HCT116 (cell line): ENCODE data around the gene DPP4. TPM values are rescaled to one million over a fixed set of nuclear protein-coding genes. Genes with fewer than 3 reads are reported as not detected.

ENCODE experiments used
- ATAC-seq: fragments of 200-7000 bp; cut with Tn5 transposase; 2 replicates; pipeline ENCODE4 v1.9.1; 2020; ENCODE audit warnings: mild to moderate bottlenecking, moderate library complexity
- BruUV-seq: library from RNA; stranded (reverse); fragments of 400-500 nt; replicated peaks from 2 replicates; lab custom pipeline; 2021; lab: Mats Ljungman, UMichigan
- CTCF ChIA-PET: fragments of 300-600 bp; sonication (Branson Sonifier 250); formaldehyde crosslinking; loops from one replicate; lab custom pipeline; 2021; ENCODE audit warnings: antibody characterized with exemption; lab: Charles Lee
- POLR2A ChIA-PET: fragments of 300-600, 350-600 bp; sonication (Branson Sonifier 250); formaldehyde crosslinking; loops from one replicate; lab custom pipeline; 2021; ENCODE audit warnings: antibody characterized with exemption; lab: Charles Lee
- RAD21 ChIA-PET, 2 experiments: fragments of 300-600 bp; sonication (Branson Sonifier 250); formaldehyde crosslinking; loops; one replicate each; lab custom pipeline; 2023; ENCODE audit warnings: low total read pairs in 2 of 2; ENCODE audit not compliant: uncharacterized antibody in 2 of 2, unreplicated experiment in 2 of 2, low non-redundant PET in 1 of 2; lab: Charles Lee
- DNase-seq: peaks from one replicate; pipeline ENCODE4 v3.0.0-alpha.2; 2010; ENCODE audit warnings: low read depth, low spot score
- H2AFZ ChIP-seq: fragments of 200-600 bp; shearing (Covaris generic), sonication (generic); 2 replicates; pipeline ENCODE4 v1.6.1; 2017; ENCODE audit warnings: low read depth, mixed run types, mixed read lengths, antibody characterized with exemption, low read length; ENCODE audit not compliant: poor library complexity, severe bottlenecking
- H3K27ac ChIP-seq: 2 replicates; pipeline ENCODE4 v1.5.1; 2012; ENCODE audit warnings: low read depth, low read length
- H3K27me3 ChIP-seq: fragments of 200-600 bp; sonication (generic); 2 replicates; pipeline ENCODE4 v1.6.1; 2016; ENCODE audit warnings: mixed run types, low read length, mixed read lengths; ENCODE audit not compliant: insufficient read depth
- H3K36me3 ChIP-seq, 2 experiments: fragments of 200-500 bp in 1 of 2; fragments of 200-600 bp in 1 of 2; sonication (Bioruptor generic) in 1 of 2; sonication (generic) in 1 of 2; 2 replicates each; pipeline versions ENCODE4 v1.5.1 to v1.6.1; 2014 to 2016; ENCODE audit warnings: low read length in 2 of 2, inconsistent platforms in 1 of 2, mixed read lengths in 1 of 2, mixed run types in 1 of 2; ENCODE audit not compliant: insufficient read depth in 2 of 2, control insufficient read depth in 1 of 2
- H3K4me1 ChIP-seq, 2 experiments: fragments of 200-600 bp in 1 of 2; sonication (generic) in 1 of 2; 2 replicates each; pipeline versions ENCODE4 v1.5.1 to v1.6.1; 2012 to 2017; ENCODE audit warnings: low read length in 2 of 2, inconsistent platforms in 1 of 2, mild to moderate bottlenecking in 1 of 2, mixed read lengths in 1 of 2, mixed run types in 1 of 2, moderate library complexity in 1 of 2; ENCODE audit not compliant: insufficient read depth in 2 of 2, control insufficient read depth in 1 of 2
- H3K4me2 ChIP-seq: fragments of 200-600 bp; sonication (generic); 2 replicates; pipeline ENCODE4 v1.6.1; 2017; ENCODE audit warnings: mixed run types, low read length, mixed read lengths
- H3K4me3 ChIP-seq, 2 experiments: fragments of 200-600 bp in 1 of 2; sonication (generic) in 1 of 2; replicated peaks in 1 of 2; 2 replicates each; pipeline ENCODE4 v1.5.1; 2011 to 2016; ENCODE audit warnings: low read length in 2 of 2, control low read depth in 1 of 2, low read depth in 1 of 2, mild to moderate bottlenecking in 1 of 2, mixed read lengths in 1 of 2, mixed run types in 1 of 2
- H3K79me2 ChIP-seq: fragments of 200-600 bp; sonication (generic); 2 replicates; pipeline ENCODE4 v1.6.1; 2017; ENCODE audit warnings: mild to moderate bottlenecking, mixed run types, low read length, moderate library complexity, mixed read lengths; ENCODE audit not compliant: insufficient read depth
- H3K9ac ChIP-seq: fragments of 200-600 bp; sonication (generic); 2 replicates; pipeline ENCODE4 v1.6.1; 2016; ENCODE audit warnings: low read length, mixed read lengths
- H3K9me2 ChIP-seq: fragments of 200-600 bp; sonication (generic), shearing (Covaris generic); 2 replicates; pipeline ENCODE4 v1.6.1; 2017; ENCODE audit warnings: mixed run types, mild to moderate bottlenecking, moderate library complexity; ENCODE audit not compliant: insufficient read depth
- H3K9me3 ChIP-seq, 2 experiments: fragments of 200-500 bp in 1 of 2; fragments of 200-600 bp in 1 of 2; sonication (Bioruptor generic) in 1 of 2; sonication (generic) in 1 of 2; 2 replicates each; pipeline ENCODE4 v1.6.1; 2014 to 2017; ENCODE audit warnings: low read length in 2 of 2, mixed read lengths in 2 of 2, inconsistent platforms in 1 of 2, low read depth in 1 of 2, mild to moderate bottlenecking in 1 of 2, mixed run types in 1 of 2, moderate library complexity in 1 of 2; ENCODE audit not compliant: control insufficient read depth in 1 of 2, insufficient read depth in 1 of 2
- H4K20me1 ChIP-seq: fragments of 200-600 bp; sonication (generic), shearing (Covaris generic); 2 replicates; pipeline ENCODE4 v1.6.1; 2017; ENCODE audit warnings: mixed run types, mild to moderate bottlenecking, moderate library complexity; ENCODE audit not compliant: insufficient read depth
- CBX3 ChIP-seq: IDR thresholded peaks from 2 replicates; pipeline ENCODE4 v1.6.1; 2012; ENCODE audit warnings: low read depth
- CEBPB ChIP-seq: IDR thresholded peaks from 2 replicates; pipeline ENCODE4 v1.6.1; 2012; ENCODE audit warnings: low read depth
- ELF1 ChIP-seq: IDR thresholded peaks from 2 replicates; pipeline ENCODE4 v1.6.1; 2012; ENCODE audit warnings: low read depth, borderline replicate concordance
- EZH2 ChIP-seq: fragments of 200-600 bp; sonication (generic); IDR thresholded peaks from 2 replicates; pipeline ENCODE4 v1.6.1; 2017; ENCODE audit warnings: antibody characterized with exemption, mixed run types
- EZH2phosphoT487 ChIP-seq: fragments of 200-600 bp; IDR thresholded peaks from 2 replicates; pipeline ENCODE4 v1.6.1; 2018; ENCODE audit warnings: antibody characterized with exemption, borderline replicate concordance
- FOSL1 ChIP-seq: IDR thresholded peaks from 2 replicates; pipeline ENCODE4 v1.6.1; 2012; ENCODE audit warnings: low read depth
- POLR2A ChIP-seq: IDR thresholded peaks from 2 replicates; pipeline ENCODE4 v1.7.0; 2011; ENCODE audit warnings: borderline replicate concordance; ENCODE audit not compliant: insufficient read depth, insufficient read length; ENCODE audit errors: extremely low read depth
- POLR2AphosphoS5 ChIP-seq: IDR thresholded peaks from 2 replicates; pipeline ENCODE4 v1.6.1; 2011; ENCODE audit warnings: mild to moderate bottlenecking, low read depth, low read length, moderate library complexity
- RAD21 ChIP-seq: IDR thresholded peaks from 2 replicates; pipeline ENCODE4 v1.6.1; 2012; ENCODE audit warnings: low read depth, mild to moderate bottlenecking
- SP1 ChIP-seq: IDR thresholded peaks from 2 replicates; pipeline ENCODE4 v1.6.1; 2012; ENCODE audit warnings: low read depth
- SRF ChIP-seq: IDR thresholded peaks from 2 replicates; pipeline ENCODE4 v1.6.1; 2012; ENCODE audit warnings: low read depth
- TCF7L2 ChIP-seq: IDR thresholded peaks from 2 replicates; pipeline ENCODE4 v1.7.0; 2011; ENCODE audit warnings: borderline replicate concordance, inconsistent platforms; ENCODE audit not compliant: insufficient read depth, insufficient read length; ENCODE audit errors: extremely low read depth
- ZFX ChIP-seq: fragments of 450-650 bp; IDR thresholded peaks from 2 replicates; pipeline ENCODE4 v1.6.1; 2017
- intact Hi-C: fragments of 100-400 bp; cut with micrococcal nuclease; formaldehyde crosslinking; loops from 2 replicates; pipeline ENCODE4 v1.10.0; 2022
- total RNA-seq: library from RNA; stranded (reverse); gene quantifications from one replicate; pipeline ENCODE4 v1.2.1, GENCODE V29; 2021; ENCODE audit not compliant: unreplicated experiment
- TF ChIP-seq, protein P1 (sequence below), 3 experiments: fragments of 200-600 bp in 1 of 3; sonication (generic) in 1 of 3; IDR thresholded peaks in 2 of 3; conservative IDR thresholded peaks in 1 of 3; 2 replicates each; pipeline ENCODE4 v1.5.1; 2012 to 2017; ENCODE audit warnings: low read depth in 2 of 3, low read length in 2 of 3, antibody characterized with exemption in 1 of 3, borderline replicate concordance in 1 of 3, control low read depth in 1 of 3, mild to moderate bottlenecking in 1 of 3, mixed read lengths in 1 of 3, mixed run types in 1 of 3, moderate library complexity in 1 of 3; ENCODE audit not compliant: insufficient read depth in 1 of 3

The DPP4 gene
- total RNA-seq, 1 experiment from 2014 or later, result 3.6 TPM

DNA sequence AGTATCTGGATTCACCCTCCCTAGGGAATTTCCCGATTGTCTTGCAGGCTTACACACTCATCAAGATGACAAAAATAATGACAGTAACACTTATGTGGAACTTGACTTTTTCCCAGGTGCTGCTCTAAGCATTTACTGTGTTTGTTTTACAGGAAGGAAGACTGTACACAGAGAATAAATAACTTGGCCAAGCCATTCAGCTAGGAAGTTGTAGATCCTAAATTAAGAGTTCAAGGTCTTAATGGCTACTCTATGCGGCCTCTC is 549 bp upstream of the DPP4 start:
- Histone ChIP-seq H2AFZ (peak overlapping the region; percentile 83), H3K9ac (no peak overlapping the region), H3K4me2 (peak overlapping the region; percentile 91), H3K27ac (no peak overlapping the region), H3K9me2 (no peaks in the 10 kb centered on the region), H3K4me3 (peak overlapping the region; percentile 53 to 66; a peak in 3 of 4 replicates), H4K20me1 (no peaks in the 10 kb centered on the region), H3K27me3 (no peaks in the 10 kb centered on the region), H3K79me2 (no peaks in the 10 kb centered on the region), H3K9me3 (no peaks in the 10 kb centered on the region), H3K4me1 (peaks cover 10 to 15% of the 10 kb centered on the region in 2 experiments; a peak in 3 of 4 replicates), H3K36me3 (no peaks in the 10 kb centered on the region)
- DNase-seq (no peak), ATAC-seq (no peak; the same call in 1 of the 2 replicates)
- RAD21 ChIA-PET, result no interaction called here
- intact Hi-C loops, result no loop called here
- no peak for TF ChIP-seq ELF1
- no peak for TF ChIP-seq TCF7L2
- no peak for TF ChIP-seq RAD21
- no peak for TF ChIP-seq CEBPB
- TF ChIP-seq SRF, result no peak
- TF ChIP-seq ZFX, result no peak
- CTCF ChIA-PET, result no interaction called here
- no TSS peak for BruUV-seq
- POLR2A ChIA-PET, result no interaction called here

DNA sequence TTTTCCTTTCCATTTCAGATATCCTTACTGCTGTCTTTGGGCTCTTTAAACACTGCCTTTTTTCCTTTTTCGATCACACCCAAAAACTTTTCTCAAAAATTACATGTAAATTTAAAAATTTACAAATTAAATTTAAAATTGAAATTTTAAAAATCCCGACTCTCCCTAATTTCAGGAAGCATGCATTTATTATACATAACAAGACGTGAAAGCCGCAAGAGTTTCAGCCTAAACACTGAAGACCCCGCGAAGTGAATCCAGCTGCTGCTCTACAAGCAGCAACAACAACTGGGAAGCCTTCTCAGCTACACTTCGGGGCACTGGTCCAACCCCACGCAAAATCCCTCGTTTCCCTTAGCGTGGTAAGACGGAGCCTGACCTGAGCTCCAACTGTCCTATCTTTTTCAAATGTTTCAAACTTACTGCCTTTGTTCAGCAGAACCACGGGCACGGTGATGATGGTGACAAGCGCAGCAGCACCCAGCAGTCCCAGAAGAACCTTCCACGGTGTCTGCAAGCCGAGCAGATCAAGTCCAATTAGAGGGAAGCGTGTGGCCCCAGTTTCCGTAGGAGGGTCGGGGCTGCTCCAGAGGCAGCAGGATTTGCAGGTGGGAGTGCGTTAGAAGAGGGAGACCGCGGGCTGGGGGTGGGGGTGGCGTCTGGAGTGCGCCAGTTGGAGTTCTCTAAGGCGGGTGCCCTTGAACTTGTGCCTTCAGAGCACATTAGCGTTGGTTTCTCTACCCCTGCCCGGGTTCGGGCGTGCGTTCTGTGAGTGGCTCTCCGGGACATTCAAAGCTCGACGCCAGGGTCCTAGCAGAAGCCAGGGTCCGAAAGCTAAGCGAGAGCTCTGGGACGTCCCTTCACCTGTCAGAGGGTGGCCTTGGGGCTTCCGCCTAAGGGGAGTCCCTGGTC is 783 bp downstream of the DPP4 start:
- no peak overlapping the region for H2AFZ ChIP-seq
- RAD21 ChIA-PET, result no interaction called here
- intact Hi-C loops, result no loop called here
- no peaks in the 10 kb centered on the region for H3K27me3 ChIP-seq
- no peaks in the 10 kb centered on the region for H3K79me2 ChIP-seq
- TF ChIP-seq POLR2AphosphoS5, result no peak
- no peak for TF ChIP-seq CBX3
- no peak for TF ChIP-seq EZH2
- no peak for TF ChIP-seq SP1
- TF ChIP-seq, protein P1, sequence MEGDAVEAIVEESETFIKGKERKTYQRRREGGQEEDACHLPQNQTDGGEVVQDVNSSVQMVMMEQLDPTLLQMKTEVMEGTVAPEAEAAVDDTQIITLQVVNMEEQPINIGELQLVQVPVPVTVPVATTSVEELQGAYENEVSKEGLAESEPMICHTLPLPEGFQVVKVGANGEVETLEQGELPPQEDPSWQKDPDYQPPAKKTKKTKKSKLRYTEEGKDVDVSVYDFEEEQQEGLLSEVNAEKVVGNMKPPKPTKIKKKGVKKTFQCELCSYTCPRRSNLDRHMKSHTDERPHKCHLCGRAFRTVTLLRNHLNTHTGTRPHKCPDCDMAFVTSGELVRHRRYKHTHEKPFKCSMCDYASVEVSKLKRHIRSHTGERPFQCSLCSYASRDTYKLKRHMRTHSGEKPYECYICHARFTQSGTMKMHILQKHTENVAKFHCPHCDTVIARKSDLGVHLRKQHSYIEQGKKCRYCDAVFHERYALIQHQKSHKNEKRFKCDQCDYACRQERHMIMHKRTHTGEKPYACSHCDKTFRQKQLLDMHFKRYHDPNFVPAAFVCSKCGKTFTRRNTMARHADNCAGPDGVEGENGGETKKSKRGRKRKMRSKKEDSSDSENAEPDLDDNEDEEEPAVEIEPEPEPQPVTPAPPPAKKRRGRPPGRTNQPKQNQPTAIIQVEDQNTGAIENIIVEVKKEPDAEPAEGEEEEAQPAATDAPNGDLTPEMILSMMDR (IDR thresholded peaks at IDR 0.05 in 2 of 3, conservative IDR thresholded peaks at IDR 0.05 in 1 of 3; ENCODE audit: borderline replicate concordance in 1 of 3, insufficient read depth in 1 of 3, low read depth in 2 of 3, low read length in 2 of 3), result no peak
- no peak for TF ChIP-seq RAD21
- TF ChIP-seq EZH2phosphoT487, result no peak
- TF ChIP-seq CEBPB, result no peak
- no peak for TF ChIP-seq POLR2A
- TF ChIP-seq FOSL1, result no peak
- no peak for TF ChIP-seq SRF
- no peak for TF ChIP-seq ZFX
- TF ChIP-seq ELF1, result no peak
- peak overlapping the region; percentile 51 for H3K9ac ChIP-seq
- no peaks in the 10 kb centered on the region for H3K9me2 ChIP-seq
- no peak for DNase-seq
- peaks cover 10 to 15% of the 10 kb centered on the region in 2 experiments; a peak in 3 of 4 replicates for H3K4me1 ChIP-seq
- H3K9me3 ChIP-seq, result no peaks in the 10 kb centered on the region
- no peak overlapping the region; the same call in 1 of the 2 replicates for H3K27ac ChIP-seq
- CTCF ChIA-PET, result no interaction called here
- H3K4me3 ChIP-seq, result peak overlapping the region; percentile 53 to 66
- BruUV-seq, result no TSS peak
- peak overlapping the region; percentile 91 for H3K4me2 ChIP-seq
- POLR2A ChIA-PET, result interaction anchor here (1.1 kb wide), 1 partner anchor 18 kb away, joined by 3 read pairs; no protein-coding TSS in a partner anchor
- H3K36me3 ChIP-seq, result no peaks in the 10 kb centered on the region
- ATAC-seq, result no peak; the same call in 1 of the 2 replicates
- no peaks in the 10 kb centered on the region for H4K20me1 ChIP-seq
